Panc1 (cell line): Measurements from ENCODE around the gene RAB6A. TPM values are rescaled to one million over a fixed set of nuclear protein-coding genes. Genes with fewer than 3 reads are reported as not detected.

Experiments used
- ATAC-seq: fragments of 200-7000 bp; cut with Tn5 transposase; 2 replicates; pipeline ENCODE4 v1.9.1; 2020; ENCODE audit warnings: mild to moderate bottlenecking, moderate library complexity
- BruUV-seq: library from RNA; stranded (reverse); fragments of 400-500 nt; replicated peaks from 2 replicates; lab custom pipeline; 2021; lab: Mats Ljungman, UMichigan
- CTCF ChIA-PET: fragments of 300-600 bp; sonication (Branson Sonifier 250); formaldehyde crosslinking; loops from one replicate; lab custom pipeline; 2022; ENCODE audit warnings: antibody characterized with exemption; lab: Charles Lee
- POLR2A ChIA-PET: fragments of 300-600 bp; sonication (Branson Sonifier 250); formaldehyde crosslinking; loops from one replicate; lab custom pipeline; 2022; ENCODE audit warnings: antibody characterized with exemption; lab: Charles Lee
- DNase-seq: peaks from one replicate; pipeline ENCODE4 v3.0.0-alpha.2; 2010; ENCODE audit warnings: low read depth, low spot score
- H3K27ac ChIP-seq: 2 replicates; pipeline ENCODE4 v1.5.1; 2011; ENCODE audit warnings: mild to moderate bottlenecking, low read length, inconsistent platforms
- H3K27me3 ChIP-seq: fragments of 200-500 bp; sonication (Bioruptor generic); 2 replicates; pipeline ENCODE4 v1.6.0; 2014; ENCODE audit warnings: low read length, inconsistent platforms; ENCODE audit not compliant: control insufficient read depth, insufficient read depth
- H3K36me3 ChIP-seq: fragments of 200-500 bp; sonication (Bioruptor generic); 2 replicates; pipeline ENCODE4 v1.5.1; 2014; ENCODE audit warnings: inconsistent platforms, mild to moderate bottlenecking, low read length, moderate library complexity; ENCODE audit not compliant: control insufficient read depth, insufficient read depth
- H3K4me1 ChIP-seq: 2 replicates; pipeline ENCODE4 v1.5.1; 2011; ENCODE audit warnings: inconsistent platforms, mild to moderate bottlenecking, low read length, moderate library complexity; ENCODE audit not compliant: control insufficient read depth, insufficient read depth
- H3K4me3 ChIP-seq, 2 experiments: 2 replicates each; pipeline ENCODE4 v1.5.1; 2011 to 2012; ENCODE audit warnings: low read depth in 2 of 2, low read length in 2 of 2, mild to moderate bottlenecking in 2 of 2, inconsistent platforms in 1 of 2, moderate library complexity in 1 of 2
- H3K9me3 ChIP-seq: fragments of 200-500 bp; sonication (Bioruptor generic); 2 replicates; pipeline ENCODE4 v1.5.1; 2014; ENCODE audit warnings: low read depth, mild to moderate bottlenecking, inconsistent platforms, low read length, moderate library complexity; ENCODE audit not compliant: control insufficient read depth, insufficient read depth
- POLR2AphosphoS5 ChIP-seq: IDR thresholded peaks from 2 replicates; pipeline ENCODE4 v1.6.1; 2012; ENCODE audit warnings: mild to moderate bottlenecking, low read depth, low read length, moderate library complexity
- SIN3A ChIP-seq: IDR thresholded peaks from 2 replicates; pipeline ENCODE4 v1.6.1; 2012; ENCODE audit warnings: low read depth, mild to moderate bottlenecking, low read length, moderate library complexity, borderline replicate concordance; ENCODE audit not compliant: insufficient read depth
- TCF7L2 ChIP-seq: IDR thresholded peaks from 2 replicates; pipeline ENCODE4 v1.6.1; 2011; ENCODE audit warnings: mild to moderate bottlenecking, low read depth, low read length, inconsistent platforms
- in situ Hi-C: cut with HindIII; loops from 2 replicates; pipeline ENCODE4 v1.10.0; 2016; ENCODE audit warnings: low sequenced_read_pairs, low pct_unique_long_range_greater_than_20kb
- intact Hi-C: fragments of 100-400 bp; cut with micrococcal nuclease; formaldehyde crosslinking; loops from one replicate; pipeline ENCODE4 v1.10.0; 2022; ENCODE audit not compliant: unreplicated experiment
- total RNA-seq: library from RNA; stranded (reverse); gene quantifications from one replicate; pipeline ENCODE4 v1.2.1, GENCODE V29; 2021; ENCODE audit not compliant: unreplicated experiment
- TF ChIP-seq, protein P1 (sequence below), 2 experiments: IDR thresholded peaks; 2 replicates each; pipeline ENCODE4 v1.6.1; 2011 to 2012; ENCODE audit warnings: low read depth in 2 of 2, control low read depth in 1 of 2, low read length in 1 of 2, mild to moderate bottlenecking in 1 of 2, moderate library complexity in 1 of 2; ENCODE audit not compliant: insufficient read depth in 1 of 2
- TF ChIP-seq, protein P2 (sequence below): fragments of 450-650 bp; IDR thresholded peaks from 2 replicates; pipeline ENCODE4 v1.5.1; 2017; ENCODE audit warnings: mild to moderate bottlenecking

RAB6A gene
- total RNA-seq, 1 experiment from 2014 or later: 149 TPM

DNA sequence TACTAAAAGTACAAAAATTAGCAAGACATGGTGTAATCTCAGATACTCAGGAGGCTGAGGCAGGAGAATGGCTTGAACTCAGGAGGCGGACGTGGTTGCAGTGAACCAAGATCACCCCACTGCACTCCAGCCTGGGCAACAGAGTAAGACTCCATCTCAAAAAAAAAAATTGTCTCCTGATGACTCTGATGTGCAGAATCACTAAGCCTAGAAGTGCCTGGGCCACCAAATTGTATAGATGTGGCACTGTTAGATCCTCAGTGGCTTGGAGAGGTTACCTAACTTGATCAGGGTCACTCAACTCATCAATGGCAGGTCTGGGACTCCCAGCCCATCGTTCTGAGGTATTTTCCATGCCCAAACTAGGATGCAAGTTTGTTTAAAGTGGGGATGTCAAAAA lies 103.9 kb downstream of the RAB6A start:
- DNase-seq (no peak), ATAC-seq (no peak)
- H3K27ac ChIP-seq: no peak overlapping the region
- TF ChIP-seq, protein P1, sequence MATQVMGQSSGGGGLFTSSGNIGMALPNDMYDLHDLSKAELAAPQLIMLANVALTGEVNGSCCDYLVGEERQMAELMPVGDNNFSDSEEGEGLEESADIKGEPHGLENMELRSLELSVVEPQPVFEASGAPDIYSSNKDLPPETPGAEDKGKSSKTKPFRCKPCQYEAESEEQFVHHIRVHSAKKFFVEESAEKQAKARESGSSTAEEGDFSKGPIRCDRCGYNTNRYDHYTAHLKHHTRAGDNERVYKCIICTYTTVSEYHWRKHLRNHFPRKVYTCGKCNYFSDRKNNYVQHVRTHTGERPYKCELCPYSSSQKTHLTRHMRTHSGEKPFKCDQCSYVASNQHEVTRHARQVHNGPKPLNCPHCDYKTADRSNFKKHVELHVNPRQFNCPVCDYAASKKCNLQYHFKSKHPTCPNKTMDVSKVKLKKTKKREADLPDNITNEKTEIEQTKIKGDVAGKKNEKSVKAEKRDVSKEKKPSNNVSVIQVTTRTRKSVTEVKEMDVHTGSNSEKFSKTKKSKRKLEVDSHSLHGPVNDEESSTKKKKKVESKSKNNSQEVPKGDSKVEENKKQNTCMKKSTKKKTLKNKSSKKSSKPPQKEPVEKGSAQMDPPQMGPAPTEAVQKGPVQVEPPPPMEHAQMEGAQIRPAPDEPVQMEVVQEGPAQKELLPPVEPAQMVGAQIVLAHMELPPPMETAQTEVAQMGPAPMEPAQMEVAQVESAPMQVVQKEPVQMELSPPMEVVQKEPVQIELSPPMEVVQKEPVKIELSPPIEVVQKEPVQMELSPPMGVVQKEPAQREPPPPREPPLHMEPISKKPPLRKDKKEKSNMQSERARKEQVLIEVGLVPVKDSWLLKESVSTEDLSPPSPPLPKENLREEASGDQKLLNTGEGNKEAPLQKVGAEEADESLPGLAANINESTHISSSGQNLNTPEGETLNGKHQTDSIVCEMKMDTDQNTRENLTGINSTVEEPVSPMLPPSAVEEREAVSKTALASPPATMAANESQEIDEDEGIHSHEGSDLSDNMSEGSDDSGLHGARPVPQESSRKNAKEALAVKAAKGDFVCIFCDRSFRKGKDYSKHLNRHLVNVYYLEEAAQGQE (IDR thresholded peaks at IDR 0.05; ENCODE audit: insufficient read depth in 1 of 2, low read depth in 2 of 2, low read length in 1 of 2): no peak
- no peak for TF ChIP-seq SIN3A
- TF ChIP-seq, protein P2, sequence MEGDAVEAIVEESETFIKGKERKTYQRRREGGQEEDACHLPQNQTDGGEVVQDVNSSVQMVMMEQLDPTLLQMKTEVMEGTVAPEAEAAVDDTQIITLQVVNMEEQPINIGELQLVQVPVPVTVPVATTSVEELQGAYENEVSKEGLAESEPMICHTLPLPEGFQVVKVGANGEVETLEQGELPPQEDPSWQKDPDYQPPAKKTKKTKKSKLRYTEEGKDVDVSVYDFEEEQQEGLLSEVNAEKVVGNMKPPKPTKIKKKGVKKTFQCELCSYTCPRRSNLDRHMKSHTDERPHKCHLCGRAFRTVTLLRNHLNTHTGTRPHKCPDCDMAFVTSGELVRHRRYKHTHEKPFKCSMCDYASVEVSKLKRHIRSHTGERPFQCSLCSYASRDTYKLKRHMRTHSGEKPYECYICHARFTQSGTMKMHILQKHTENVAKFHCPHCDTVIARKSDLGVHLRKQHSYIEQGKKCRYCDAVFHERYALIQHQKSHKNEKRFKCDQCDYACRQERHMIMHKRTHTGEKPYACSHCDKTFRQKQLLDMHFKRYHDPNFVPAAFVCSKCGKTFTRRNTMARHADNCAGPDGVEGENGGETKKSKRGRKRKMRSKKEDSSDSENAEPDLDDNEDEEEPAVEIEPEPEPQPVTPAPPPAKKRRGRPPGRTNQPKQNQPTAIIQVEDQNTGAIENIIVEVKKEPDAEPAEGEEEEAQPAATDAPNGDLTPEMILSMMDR: no peak
- TF ChIP-seq POLR2AphosphoS5: no peak
- TF ChIP-seq TCF7L2: no peak
- POLR2A ChIA-PET: no interaction called here
- H3K27me3 ChIP-seq: no peaks in the 10 kb centered on the region
- in situ Hi-C loops: no loop called here
- no peaks in the 10 kb centered on the region for H3K9me3 ChIP-seq
- H3K36me3 ChIP-seq: no peaks in the 10 kb centered on the region
- CTCF ChIA-PET: no interaction called here
- intact Hi-C loops: no loop called here
- H3K4me1 ChIP-seq: no peaks in the 10 kb centered on the region; the same call in 1 of the 2 replicates
- no TSS peak for BruUV-seq
- no peak overlapping the region for H3K4me3 ChIP-seq

DNA sequence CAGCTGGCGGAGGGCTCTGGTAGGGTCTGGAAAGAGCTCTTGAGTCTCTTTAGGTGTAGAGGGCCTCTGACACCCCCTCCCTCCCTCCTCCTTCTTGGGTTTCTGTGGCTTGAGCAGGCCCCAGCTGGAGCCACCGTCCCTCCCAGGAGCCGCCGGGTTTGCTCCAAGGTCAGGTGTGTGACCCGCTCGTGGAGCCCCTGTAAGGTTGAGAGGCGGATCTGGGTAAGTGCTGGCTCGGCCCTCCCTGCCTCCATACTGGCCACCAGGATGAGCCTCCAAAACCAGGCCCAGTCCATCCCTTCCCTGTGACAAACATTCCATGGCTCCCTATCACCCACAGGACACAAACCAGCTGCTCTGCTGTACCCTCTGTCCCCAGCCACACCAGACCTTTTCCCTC lies 105.2 kb downstream of the RAB6A start:
- CTCF ChIA-PET: interaction anchor here (1.3 kb wide), 1 partner anchor 30 kb away, joined by 3 read pairs; no protein-coding TSS in a partner anchor
- Histone ChIP-seq H3K4me3 (no peak overlapping the region), H3K36me3 (no peaks in the 10 kb centered on the region), H3K4me1 (no peaks in the 10 kb centered on the region; the same call in 1 of the 2 replicates), H3K9me3 (no peaks in the 10 kb centered on the region), H3K27ac (no peak overlapping the region), H3K27me3 (no peaks in the 10 kb centered on the region)
- in situ Hi-C loops: no loop called here
- BruUV-seq: no TSS peak
- TF ChIP-seq, protein P1 (IDR thresholded peaks at IDR 0.05; ENCODE audit: insufficient read depth in 1 of 2, low read depth in 2 of 2, low read length in 1 of 2): no peak
- TF ChIP-seq SIN3A (no peak), POLR2AphosphoS5 (no peak)
- POLR2A ChIA-PET: no interaction called here
- DNase-seq: no peak
- no peak for ATAC-seq
- intact Hi-C loops: no loop called here
